ENCODE results near the gene FLT3LG.

GRCh38 chr19:49465371-49465770 is 8.6 kb upstream of the FLT3LG start:
- TF ChIP-seq CTCF (conservative IDR thresholded peaks at IDR 0.05; ENCODE audit: low read depth, low read length): no peak
- no peak for TF ChIP-seq EZH2 (IDR thresholded peaks at IDR 0.05; ENCODE audit: low read length, unreplicated experiment)
- TF ChIP-seq EZH2phosphoT487 (IDR thresholded peaks at IDR 0.05; ENCODE audit: borderline replicate concordance, low read length): no peak
